Measurements from ENCODE around the gene CTNNA3.

GRCh38 chr10:66671562-66671961, 1024.4 kb downstream of the CTNNA3 start:
- TF ChIP-seq CTCF (IDR thresholded peaks at IDR 0.05; ENCODE audit: extremely low read depth in 1 of 2, insufficient read depth in 1 of 2, low read depth in 1 of 2, low read length in 2 of 2) (no peak), EZH2 (IDR thresholded peaks at IDR 0.05; ENCODE audit: borderline replicate concordance, low read depth, low read length, severe bottlenecking) (no peak), POLR2A (IDR thresholded peaks at IDR 0.05; ENCODE audit: low read depth, low read length) (no peak), JUN (IDR thresholded peaks at IDR 0.05; ENCODE audit: borderline replicate concordance, insufficient read depth, insufficient read length, low read depth) (no peak), MYC (IDR thresholded peaks at IDR 0.05; ENCODE audit: low read depth, low read length) (no peak)
